Esophagus mucosa (tissue), 1 donor: ENCODE measurements around the gene TMEM170A. TPM values are rescaled to one million over a fixed set of nuclear protein-coding genes. Genes with fewer than 3 reads are reported as not detected.
A peak's percentile ranks its signal among the peaks of the same experiment; 100 is the strongest.
"Not testable (repeated sequence)": the region's sequence is repeated elsewhere in the genome, so short reads cannot be mapped to it uniquely, and the experiment has no call there.

Source experiments
- ATAC-seq: fragments of 200-7000 bp; cut with Tn5 transposase; one replicate; pipeline ENCODE4 v1.9.1; 2020
- total RNA-seq: library from RNA; stranded (reverse); gene quantifications from one replicate; pipeline ENCODE4 v1.2.4, GENCODE V29; 2023
- donor health status: DM: yes; HTN: yes; CAD: no.

The TMEM170A gene
- total RNA-seq, 1 donor from 2014 or later, result 11.1 TPM

- ATAC-seq, result no peak
These were observed 15.0 kb upstream of the TMEM170A start for GRCh38 chr16:75479421-75479990.

- no peak for ATAC-seq
These were observed 14.2 kb upstream of the TMEM170A start for GRCh38 chr16:75478480-75479345.

- peak; percentile 30 for ATAC-seq
These were observed 13.4 kb upstream of the TMEM170A start for GRCh38 chr16:75477680-75478473.

DNA sequence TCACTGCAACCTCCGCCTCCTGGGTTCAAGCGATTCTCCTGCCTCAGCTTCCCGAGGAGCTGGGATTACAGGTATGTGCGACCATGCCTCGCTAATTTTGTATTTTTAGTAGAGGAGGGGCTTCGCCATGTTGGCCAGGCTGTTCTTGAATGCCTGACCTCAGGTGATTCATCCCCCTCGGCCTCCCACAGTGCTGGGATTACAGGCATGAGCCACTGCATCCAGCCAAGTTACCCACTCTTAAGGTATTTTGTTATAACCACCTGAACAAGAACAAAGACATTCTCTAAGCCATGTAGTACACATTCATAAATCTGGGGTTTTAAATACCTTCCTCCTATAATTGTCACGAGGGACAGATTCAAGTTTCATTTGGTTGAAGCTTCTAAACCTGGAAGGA is 12.3 kb upstream of the TMEM170A start:
- ATAC-seq, result peak; percentile 27

DNA sequence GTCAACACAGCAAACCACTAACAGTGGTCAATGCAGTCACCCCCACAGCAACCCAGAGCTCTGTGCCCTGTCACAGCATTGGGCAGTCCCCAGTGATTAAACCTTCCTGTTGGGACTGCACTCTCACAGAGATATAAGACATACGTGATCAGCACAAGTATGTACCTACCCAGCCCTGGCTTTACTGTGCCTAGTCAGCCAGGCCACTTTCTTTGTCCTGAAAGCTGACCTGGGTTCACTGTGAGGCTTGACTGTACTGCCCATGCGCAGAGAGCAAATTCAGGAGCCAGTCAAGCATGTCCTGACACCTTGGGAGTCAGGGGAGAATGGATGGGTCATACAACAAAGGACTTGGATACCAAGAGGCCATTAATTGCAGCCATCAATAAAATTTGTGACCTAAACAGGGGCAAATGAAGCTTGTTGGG is 10.9 kb upstream of the TMEM170A start:
- peak; percentile 89 for ATAC-seq

GRCh38 chr16:75472908-75473877 is 8.7 kb upstream of the TMEM170A start:
- no peak for ATAC-seq

- ATAC-seq, result peak; percentile 64
These were observed 7.5 kb upstream of the TMEM170A start for GRCh38 chr16:75471723-75472633.

- no peak for ATAC-seq
These were observed 2.3 kb upstream of the TMEM170A start for GRCh38 chr16:75466760-75467159.

DNA sequence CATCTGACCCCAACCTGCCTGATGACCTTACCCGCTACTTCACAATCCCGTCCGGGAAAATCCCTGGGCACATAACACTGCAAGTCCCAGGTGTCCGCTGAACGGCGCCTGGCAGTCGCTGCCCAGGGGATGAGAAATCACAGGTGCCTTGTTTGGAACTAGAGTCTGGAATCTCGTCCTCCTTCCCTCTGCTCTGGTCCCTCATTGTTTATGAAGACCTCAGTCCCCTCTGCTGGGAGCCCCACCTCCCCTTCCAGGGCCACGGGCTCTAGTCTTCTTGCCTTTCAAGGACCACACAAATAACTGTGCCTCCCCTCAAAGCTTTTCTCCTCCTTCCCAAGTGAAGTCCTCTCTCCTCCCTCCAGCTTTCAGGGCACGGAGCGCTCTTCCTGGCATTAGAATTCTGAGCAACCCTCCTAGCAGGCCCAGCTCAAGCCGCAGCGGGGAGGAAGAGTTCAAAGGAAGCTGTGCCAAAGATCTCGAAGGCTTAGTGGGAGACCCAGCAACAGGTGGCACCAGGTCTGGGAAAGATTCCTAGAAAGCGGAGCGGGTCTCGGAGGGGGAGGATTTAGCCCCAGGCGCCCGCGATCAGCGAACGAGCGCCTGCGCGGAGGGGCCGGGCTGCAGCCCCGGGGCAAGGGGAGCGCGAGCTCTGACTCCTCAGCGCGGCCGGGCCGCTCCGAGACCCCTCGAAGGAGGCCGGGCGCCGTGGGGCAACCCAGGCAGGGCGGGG is 934 bp downstream of the TMEM170A start:
- peak; percentile 26 for ATAC-seq

- ATAC-seq, result no peak
These were observed 1.7 kb downstream of the TMEM170A start for GRCh38 chr16:75462806-75463205.

DNA sequence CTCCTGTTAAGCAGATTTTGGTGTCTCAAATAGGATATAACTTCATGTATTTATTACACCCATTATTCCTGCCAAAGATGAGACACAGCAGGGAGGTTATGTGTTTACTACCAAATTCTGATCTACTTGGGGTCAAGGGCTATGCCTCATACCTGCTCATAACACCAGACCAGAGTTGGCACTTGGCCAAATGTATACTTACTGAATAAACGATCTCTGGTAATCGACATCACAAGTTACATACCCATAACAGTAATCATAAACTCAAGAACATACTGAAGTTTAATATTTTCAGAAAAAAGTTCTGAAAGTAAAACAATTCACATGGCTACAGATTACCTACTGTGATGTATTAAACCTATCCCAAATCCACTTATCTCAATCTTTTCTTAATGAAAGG is 2.9 kb downstream of the TMEM170A start:
- ATAC-seq, result no peak

DNA sequence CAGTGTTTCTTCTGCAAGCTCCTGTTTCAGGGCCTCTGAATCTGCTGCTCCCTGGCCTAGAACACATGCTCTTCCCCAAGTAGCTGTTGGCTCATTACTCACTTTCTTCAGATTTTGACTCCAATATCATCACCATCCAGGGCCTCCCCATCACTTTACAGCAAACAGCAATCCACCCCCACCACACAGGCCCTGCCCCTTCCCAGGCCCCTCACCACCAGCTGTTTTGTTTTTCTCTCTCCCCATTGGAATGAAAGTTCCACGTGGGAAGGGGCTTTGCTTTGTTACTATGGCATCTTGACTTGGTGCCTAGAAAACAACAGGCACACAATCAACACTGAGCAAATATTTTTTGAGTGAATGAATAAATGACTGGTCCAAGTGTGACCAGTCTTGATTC is 4.0 kb downstream of the TMEM170A start:
- ATAC-seq, result no peak

GRCh38 chr16:75459691-75460090 is 4.8 kb downstream of the TMEM170A start:
- no peak for ATAC-seq

DNA sequence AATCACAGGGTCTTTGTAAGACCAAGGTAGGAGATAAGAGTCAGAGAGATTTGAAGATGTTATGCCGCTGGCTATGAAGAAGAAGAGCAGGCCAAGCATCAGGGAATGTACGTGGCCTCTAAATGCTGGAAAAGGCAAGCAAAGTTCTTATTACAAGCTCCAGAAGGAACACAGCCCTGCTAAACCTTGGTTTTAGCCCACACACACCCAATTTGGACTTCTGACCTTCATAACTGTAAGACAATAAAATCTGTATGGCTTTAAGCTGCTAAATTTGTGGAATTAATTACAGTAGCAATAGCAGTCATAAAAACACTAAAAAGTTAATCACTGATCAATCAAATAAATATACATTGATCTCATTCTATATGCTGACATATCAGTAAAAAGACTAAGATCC is 6.0 kb downstream of the TMEM170A start:
- ATAC-seq, result no peak

- ATAC-seq, result no peak
These were observed 6.5 kb downstream of the TMEM170A start for GRCh38 chr16:75458029-75458428.

DNA sequence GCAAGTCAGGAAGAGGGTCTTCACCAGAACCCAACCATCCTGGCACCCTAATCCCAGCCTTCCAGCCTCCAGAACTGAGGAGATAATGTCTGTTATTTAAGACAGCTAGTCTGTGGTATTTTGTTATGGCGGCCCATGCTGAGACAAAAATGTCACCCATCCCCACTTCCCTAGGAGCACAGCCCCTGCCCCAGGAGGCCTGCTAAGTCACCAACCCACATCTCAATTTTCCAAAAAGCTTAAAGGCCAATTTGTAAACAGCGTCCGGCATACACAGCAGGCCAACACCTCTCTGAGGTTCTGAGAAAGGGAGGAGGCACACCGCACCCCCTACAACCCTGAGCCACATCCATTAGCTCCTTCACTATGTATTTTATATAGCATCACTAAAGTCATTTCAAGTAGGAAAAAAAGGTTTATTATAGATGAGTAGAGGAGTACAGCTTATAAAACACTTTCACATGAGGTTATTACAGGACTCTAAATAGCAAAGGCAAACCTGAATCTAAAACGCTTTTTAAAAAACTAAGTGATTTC is 6.9 kb downstream of the TMEM170A start:
- no peak for ATAC-seq

DNA sequence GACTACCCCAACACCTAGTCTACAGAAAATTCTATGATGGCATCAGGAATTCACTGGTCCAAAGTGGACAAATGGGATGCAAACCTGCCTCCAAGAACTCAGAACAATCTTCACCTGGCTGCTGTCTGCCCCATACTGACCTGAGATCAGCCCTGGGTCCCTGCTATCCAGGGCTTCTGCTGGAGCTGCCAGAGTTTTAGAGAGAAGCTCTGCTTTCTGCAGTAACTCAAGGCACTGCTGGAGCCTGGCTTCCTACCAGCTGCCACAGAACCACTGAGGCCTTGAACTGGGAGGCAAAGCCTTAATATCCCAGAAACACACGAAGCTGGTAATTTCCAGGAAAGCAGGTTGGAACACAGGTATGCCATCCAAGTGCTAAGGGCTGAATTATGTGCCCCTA is 7.5 kb downstream of the TMEM170A start:
- ATAC-seq, result no peak

GRCh38 chr16:75456486-75456885 is 8.0 kb downstream of the TMEM170A start:
- ATAC-seq, result not testable (repeated sequence)

DNA sequence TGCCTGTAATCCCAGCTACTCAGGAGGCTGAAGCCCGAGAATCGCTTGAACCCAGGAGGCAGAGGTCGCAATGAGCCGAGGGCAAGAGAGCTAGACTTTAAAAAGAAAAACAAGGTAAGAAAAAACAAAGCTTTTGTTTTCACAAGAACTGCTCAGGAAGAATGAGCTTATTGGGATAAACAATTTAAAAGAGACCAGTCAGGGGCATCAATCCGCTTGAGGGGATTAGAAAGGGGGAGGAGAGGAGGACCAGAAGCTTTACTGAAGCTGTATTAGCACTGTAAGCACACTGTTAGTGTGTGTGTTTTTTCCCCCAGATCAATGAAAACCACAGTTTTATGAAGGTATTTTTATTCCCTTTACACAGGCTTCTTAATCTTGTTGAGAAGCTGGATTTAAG is 8.8 kb downstream of the TMEM170A start:
- ATAC-seq, result no peak
